GM12864 (cell line): ENCODE measurements around the gene CLK3.

Source experiments
- DNase-seq: peaks from one replicate; pipeline ENCODE4 v3.0.0-alpha.2; 2011; ENCODE audit warnings: low read depth
- H3K4me3 ChIP-seq: 2 replicates; pipeline ENCODE4 v1.5.1; 2011; ENCODE audit warnings: mild to moderate bottlenecking, low read depth, low read length, control low read depth
- TF ChIP-seq, protein P1 (sequence below): IDR thresholded peaks from 2 replicates; pipeline ENCODE4 v1.5.1; 2011; ENCODE audit warnings: low read depth, mild to moderate bottlenecking, moderate library complexity, low read length, control low read depth, inconsistent platforms; ENCODE audit errors: missing control alignments

Gene CLK3

DNA sequence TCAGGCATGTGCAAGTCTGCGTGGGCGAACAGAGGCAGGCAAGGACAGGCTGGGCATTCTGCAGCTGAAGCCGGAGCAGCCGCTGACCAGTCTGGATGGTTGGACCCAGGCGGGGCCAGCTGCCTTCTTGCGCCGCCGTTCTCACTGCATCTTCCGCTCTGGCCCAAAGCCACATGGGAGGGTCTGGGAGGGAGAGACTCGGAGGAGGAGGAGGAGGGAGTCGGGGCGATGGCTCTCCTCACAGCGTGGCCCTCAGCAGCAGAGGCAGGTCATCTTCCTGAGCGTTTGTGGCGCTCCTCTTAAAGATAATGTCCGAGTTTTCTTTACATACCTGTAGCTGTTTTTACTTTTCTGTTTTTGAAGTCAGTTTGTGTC lies 5.9 kb downstream of the CLK3 start:
- TF ChIP-seq, protein P1, sequence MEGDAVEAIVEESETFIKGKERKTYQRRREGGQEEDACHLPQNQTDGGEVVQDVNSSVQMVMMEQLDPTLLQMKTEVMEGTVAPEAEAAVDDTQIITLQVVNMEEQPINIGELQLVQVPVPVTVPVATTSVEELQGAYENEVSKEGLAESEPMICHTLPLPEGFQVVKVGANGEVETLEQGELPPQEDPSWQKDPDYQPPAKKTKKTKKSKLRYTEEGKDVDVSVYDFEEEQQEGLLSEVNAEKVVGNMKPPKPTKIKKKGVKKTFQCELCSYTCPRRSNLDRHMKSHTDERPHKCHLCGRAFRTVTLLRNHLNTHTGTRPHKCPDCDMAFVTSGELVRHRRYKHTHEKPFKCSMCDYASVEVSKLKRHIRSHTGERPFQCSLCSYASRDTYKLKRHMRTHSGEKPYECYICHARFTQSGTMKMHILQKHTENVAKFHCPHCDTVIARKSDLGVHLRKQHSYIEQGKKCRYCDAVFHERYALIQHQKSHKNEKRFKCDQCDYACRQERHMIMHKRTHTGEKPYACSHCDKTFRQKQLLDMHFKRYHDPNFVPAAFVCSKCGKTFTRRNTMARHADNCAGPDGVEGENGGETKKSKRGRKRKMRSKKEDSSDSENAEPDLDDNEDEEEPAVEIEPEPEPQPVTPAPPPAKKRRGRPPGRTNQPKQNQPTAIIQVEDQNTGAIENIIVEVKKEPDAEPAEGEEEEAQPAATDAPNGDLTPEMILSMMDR: no peak
- no peak for DNase-seq
- H3K4me3 ChIP-seq: no peak overlapping the region

DNA sequence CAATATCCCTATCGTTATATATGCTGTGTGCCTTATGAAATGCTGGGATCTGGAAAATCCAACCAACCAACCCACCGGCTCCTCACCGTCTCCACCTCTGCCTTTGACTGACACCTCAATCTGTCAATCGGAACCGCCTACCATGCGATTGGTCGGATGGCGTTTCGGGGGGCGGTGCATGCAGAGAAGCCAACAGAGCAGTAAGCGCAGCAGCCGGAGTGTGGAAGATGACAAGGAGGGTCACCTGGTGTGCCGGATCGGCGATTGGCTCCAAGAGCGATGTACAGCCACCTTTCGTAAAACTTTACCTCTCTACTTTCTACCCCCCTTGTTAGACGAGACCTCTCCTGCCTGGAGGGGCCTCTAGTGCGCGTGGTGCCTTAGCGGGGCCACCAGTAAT lies 6.3 kb downstream of the CLK3 start:
- no peak overlapping the region for H3K4me3 ChIP-seq
- DNase-seq: no peak
- TF ChIP-seq, protein P1: no peak

DNA sequence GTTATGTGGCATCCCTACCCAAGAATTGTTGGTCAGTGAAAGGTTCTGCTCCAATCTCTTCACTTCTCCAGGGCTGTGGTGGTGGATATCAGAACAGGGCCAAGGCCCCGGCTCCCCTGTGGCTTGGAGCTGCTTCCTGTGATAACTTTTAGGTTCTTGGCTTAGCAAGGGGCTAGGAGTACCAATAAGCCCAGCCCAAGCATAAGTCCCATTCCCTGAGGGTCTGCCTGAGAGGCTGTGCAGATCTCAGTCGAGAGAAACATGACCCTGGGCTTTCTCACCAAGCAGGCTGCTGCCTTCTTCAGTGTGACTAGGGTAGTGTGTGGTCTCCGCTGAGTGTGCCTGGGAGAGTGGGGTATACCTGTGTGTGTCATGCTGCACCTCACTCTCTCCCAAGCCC lies 7.1 kb downstream of the CLK3 start:
- no peak for DNase-seq
- no peak overlapping the region for H3K4me3 ChIP-seq
- TF ChIP-seq, protein P1: no peak

DNA sequence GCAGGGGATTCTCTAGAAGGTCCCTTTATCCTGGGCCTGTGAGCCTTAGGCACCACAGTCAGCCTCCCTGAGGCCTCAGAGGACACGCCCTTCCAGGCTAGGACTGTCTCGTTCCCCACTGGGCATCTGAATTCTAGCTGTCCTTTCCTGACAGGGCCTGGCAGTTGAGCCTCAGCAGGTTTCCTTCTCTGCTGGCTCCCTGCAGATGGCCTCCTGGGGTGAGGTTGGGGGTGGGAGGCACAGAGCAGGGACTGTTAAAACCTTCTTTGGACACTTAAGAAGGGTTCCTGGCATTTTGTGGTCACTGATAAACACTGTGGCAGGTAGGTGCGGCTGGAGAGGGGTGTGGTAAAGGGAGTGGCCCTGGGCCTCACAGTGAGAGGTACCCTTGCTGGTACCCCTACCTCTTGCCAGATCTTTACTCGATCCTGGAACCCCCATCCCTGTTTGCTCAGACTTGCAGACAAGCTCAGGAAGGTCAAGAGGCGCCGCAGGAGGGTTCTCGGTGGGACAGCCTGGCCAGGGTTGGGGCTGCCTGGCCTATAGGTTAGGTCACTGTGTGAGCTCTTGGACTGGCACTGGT lies 8.5 kb downstream of the CLK3 start:
- TF ChIP-seq, protein P1: no peak
- H3K4me3 ChIP-seq: no peak overlapping the region
- no peak for DNase-seq

DNA sequence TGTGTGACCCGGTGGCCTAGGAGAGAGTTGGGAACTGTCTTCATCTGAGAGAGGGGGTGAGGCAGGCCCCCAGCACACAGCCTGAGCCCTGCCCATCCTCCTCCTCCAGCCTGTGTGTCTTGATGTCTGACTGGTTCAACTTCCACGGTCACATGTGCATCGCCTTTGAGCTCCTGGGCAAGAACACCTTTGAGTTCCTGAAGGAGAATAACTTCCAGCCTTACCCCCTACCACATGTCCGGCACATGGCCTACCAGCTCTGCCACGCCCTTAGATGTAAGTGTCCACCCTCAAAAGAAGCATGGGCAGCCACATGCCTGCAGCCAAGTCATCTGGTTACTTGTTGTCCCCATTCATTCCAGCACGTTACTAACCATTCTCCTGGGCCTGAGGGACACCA lies 10.1 kb downstream of the CLK3 start:
- DNase-seq: no peak
- no peak overlapping the region for H3K4me3 ChIP-seq
- TF ChIP-seq, protein P1: no peak

DNA sequence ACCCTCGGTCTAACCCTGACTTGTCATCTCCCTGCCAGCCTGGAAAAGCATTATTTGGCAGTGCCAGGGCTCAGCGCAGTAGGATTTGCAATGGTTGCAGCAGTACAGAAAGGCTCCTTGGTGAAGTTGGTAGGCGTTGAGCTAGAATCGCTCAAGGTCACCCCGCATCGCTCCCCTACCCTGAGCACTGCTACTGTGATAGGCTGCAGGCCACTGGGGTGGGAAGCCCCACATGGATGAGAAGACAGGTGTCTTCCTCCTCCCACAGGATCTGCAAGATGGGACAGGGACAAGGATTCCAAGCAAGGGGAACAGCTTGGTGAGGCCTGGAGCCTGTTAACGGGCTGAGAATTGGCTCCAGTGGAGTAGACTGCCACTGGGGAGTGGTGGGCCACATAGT lies 10.7 kb downstream of the CLK3 start:
- DNase-seq: no peak
- TF ChIP-seq, protein P1: no peak

More for the DNA sequence above, 10.7 kb downstream of the CLK3 start:
- H3K4me3 ChIP-seq: no peak overlapping the region
